Gastrocnemius medialis (tissue), 4 donors: Measurements from ENCODE around the gene RIMBP2.

Source experiments
- POLR2A ChIP-seq, 2 donors: fragments of 450-650 bp; IDR thresholded peaks; one replicate each; pipeline ENCODE4 v1.6.1; 2017; ENCODE audit warnings: antibody characterized with exemption in 2 of 2, mild to moderate bottlenecking in 2 of 2, moderate library complexity in 2 of 2
- TF ChIP-seq, protein P1 (sequence below), 5 experiments: fragments of 450-650 bp in 3 of 5; fragments of 200-600 bp in 2 of 5; sonication (generic) in 2 of 5; IDR thresholded peaks in 4 of 5; conservative IDR thresholded peaks in 1 of 5; 1 replicate in 4 of 5; 2 replicates in 1 of 5; pipeline ENCODE4 v1.5.1; 2016 to 2019; ENCODE audit warnings: antibody characterized with exemption in 5 of 5, mild to moderate bottlenecking in 3 of 5, moderate library complexity in 3 of 5

DNA sequence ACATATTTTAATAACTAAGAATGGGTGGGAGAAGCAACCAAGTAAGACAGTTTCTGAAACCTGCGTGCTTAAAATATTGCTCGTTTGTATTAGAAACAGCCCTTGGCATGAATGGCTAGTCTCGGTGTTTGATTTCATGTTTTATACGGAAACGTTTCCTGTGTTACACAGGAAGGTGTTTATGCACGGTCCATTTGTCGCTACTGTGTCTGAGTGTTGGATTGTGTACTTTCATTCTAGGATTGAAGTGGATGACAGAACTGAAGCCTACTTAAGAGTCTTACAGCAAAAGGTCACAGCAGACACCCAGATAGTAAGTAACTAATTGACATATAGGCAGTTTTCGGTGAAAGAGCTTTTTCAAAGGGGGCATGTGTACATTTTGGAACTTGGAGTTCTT is 358.9 kb downstream of the RIMBP2 start:
- TF ChIP-seq, protein P1, sequence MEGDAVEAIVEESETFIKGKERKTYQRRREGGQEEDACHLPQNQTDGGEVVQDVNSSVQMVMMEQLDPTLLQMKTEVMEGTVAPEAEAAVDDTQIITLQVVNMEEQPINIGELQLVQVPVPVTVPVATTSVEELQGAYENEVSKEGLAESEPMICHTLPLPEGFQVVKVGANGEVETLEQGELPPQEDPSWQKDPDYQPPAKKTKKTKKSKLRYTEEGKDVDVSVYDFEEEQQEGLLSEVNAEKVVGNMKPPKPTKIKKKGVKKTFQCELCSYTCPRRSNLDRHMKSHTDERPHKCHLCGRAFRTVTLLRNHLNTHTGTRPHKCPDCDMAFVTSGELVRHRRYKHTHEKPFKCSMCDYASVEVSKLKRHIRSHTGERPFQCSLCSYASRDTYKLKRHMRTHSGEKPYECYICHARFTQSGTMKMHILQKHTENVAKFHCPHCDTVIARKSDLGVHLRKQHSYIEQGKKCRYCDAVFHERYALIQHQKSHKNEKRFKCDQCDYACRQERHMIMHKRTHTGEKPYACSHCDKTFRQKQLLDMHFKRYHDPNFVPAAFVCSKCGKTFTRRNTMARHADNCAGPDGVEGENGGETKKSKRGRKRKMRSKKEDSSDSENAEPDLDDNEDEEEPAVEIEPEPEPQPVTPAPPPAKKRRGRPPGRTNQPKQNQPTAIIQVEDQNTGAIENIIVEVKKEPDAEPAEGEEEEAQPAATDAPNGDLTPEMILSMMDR (IDR thresholded peaks at IDR 0.05 in 4 of 5, conservative IDR thresholded peaks at IDR 0.05 in 1 of 5), result no peak
- TF ChIP-seq POLR2A (IDR thresholded peaks at IDR 0.05), result no peak
